Activated CD4-positive, alpha-beta T cell treated with anti-CD3 and anti-CD28 coated beads for 36 hours (primary cell): Measurements from ENCODE around the gene LCTL. TPM values are rescaled to one million over a fixed set of nuclear protein-coding genes. Genes with fewer than 3 reads are reported as not detected.

Experiments
- ATAC-seq: fragments of 200-7000 bp; cut with Tn5 transposase; one replicate; pipeline ENCODE4 v1.10.0; 2021; ENCODE audit warnings: mild to moderate bottlenecking, moderate library complexity
- CTCF ChIA-PET: fragments of 350-600 bp; sonication (Branson Sonifier 250); formaldehyde crosslinking; loops from one replicate; lab custom pipeline; 2021; ENCODE audit warnings: antibody characterized with exemption; lab: Charles Lee
- POLR2A ChIA-PET: fragments of 350-600 bp; sonication (Branson Sonifier 250); formaldehyde crosslinking; loops from one replicate; lab custom pipeline; 2021; ENCODE audit warnings: antibody characterized with exemption, inconsistent platforms; lab: Charles Lee
- DNase-seq: peaks from one replicate; pipeline ENCODE4 v3.0.0-alpha.2; 2020
- H3K27ac Mint-ChIP-seq: one replicate; pipeline ENCODE4 v1.8.0; 2021; ENCODE audit warnings: mixed read lengths
- H3K27me3 Mint-ChIP-seq: one replicate; pipeline ENCODE4 v1.8.0; 2021; ENCODE audit warnings: mixed read lengths
- H3K36me3 Mint-ChIP-seq: one replicate; pipeline ENCODE4 v1.8.0; 2021; ENCODE audit warnings: low read depth, mixed read lengths
- H3K4me1 Mint-ChIP-seq: one replicate; pipeline ENCODE4 v1.8.0; 2021; ENCODE audit warnings: mixed read lengths
- H3K4me3 Mint-ChIP-seq: one replicate; pipeline ENCODE4 v1.8.0; 2021; ENCODE audit warnings: mild to moderate bottlenecking, moderate library complexity, mixed read lengths
- H3K9me3 Mint-ChIP-seq: one replicate; pipeline ENCODE4 v1.8.0; 2021; ENCODE audit warnings: low read depth, mixed read lengths
- intact Hi-C, 2 experiments: fragments of 100-400 bp; cut with DNase I in 1 of 2; cut with micrococcal nuclease in 1 of 2; formaldehyde crosslinking; loops; one replicate each; pipeline versions ENCODE4 v1.14.2 to v1.15.1; 2022 to 2024; cut with DNase I, micrococcal nuclease
- total RNA-seq, 2 experiments: library from RNA; stranded (reverse); gene quantifications; one replicate each; pipeline ENCODE4 v1.2.3, GENCODE V29; 2021

LCTL gene
- total RNA-seq, 2 experiments from 2014 or later, result not detected

DNA sequence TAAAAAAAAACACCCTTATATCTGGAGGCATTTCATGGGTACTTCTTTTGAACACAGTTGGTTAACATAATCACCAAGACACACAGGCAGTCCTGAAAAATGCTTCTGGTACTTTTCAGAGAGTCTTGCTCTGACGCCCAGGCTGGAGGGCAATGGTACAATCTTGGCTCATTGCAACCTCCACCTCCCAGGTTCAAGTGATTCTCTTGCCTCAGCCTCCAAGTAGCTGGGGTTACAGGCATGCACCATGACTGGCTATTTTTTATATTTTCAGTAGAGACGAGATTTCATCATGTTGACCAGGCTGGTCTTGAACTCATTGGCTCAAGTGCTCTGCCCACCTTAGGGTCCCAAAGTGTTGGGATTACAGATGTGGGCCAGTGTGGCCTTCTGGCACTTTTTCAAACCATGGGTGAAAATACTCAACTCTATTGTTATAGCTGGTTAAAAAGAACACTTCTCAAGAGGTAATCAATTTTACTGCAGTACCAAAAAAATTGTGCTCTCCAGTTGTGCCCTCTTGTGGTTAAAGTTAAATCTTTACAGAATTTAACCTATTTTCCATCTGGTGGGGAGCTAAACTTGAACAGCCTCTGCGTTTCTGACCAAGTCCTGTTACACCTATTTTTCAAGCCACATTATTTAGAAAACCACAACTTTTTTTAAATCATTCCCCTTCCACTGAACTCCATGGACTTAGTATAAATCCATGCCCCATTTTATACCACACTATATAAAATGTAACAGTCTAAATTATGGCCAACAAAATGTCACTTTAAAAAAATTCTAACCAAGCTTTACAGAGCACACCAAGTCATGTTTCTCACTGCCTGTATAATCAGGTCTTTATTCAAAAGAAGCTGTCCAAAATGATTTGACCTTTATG is 67.1 kb downstream of the LCTL start:
- intact Hi-C loops, result loop anchor here in 1 of 2 experiments (1.0 to 5.0 kb wide), 2 partner anchors 246 to 631 kb away; partner anchors contain the start of gene RAB11A
- H3K27me3 Mint-ChIP-seq, result no peaks in the 10 kb centered on the region
- DNase-seq (no peak), ATAC-seq (no peak)
- H3K4me3 Mint-ChIP-seq, result peak overlapping the region; percentile 85
- no peaks in the 10 kb centered on the region for H3K9me3 Mint-ChIP-seq
- ChIA-PET POLR2A (interaction anchor here (1.0 to 2.5 kb wide), 5 partner anchors 109 to 147 kb away, joined by 3 to 25 read pairs (median 4); partner anchors contain the start of genes MAP2K1 and TIPIN), CTCF (interaction anchor here (0.7 to 3.5 kb wide), 28 partner anchors 9 to 1013 kb away, joined by 3 to 26 read pairs (median 4); partner anchors contain the start of gene MAP2K1)
- H3K4me1 Mint-ChIP-seq, result peaks cover 61% of the 10 kb centered on the region
- H3K27ac Mint-ChIP-seq, result peak overlapping the region; percentile 93
- H3K36me3 Mint-ChIP-seq, result peaks cover 87% of the 10 kb centered on the region

Other genes starting within 250 kb of the LCTL start
- gene TIPIN, start 209.3 kb downstream of the LCTL start, total RNA-seq, result 10 to 100 TPM; 49.9 to 50.8 TPM
- gene MAP2K1, start 179.1 kb downstream of the LCTL start, total RNA-seq, result 100 to 1,000 TPM in 1 of 2 experiments, 10 to 100 TPM in 1; 94.9 to 115 TPM
- gene SNAPC5, start 68.2 kb downstream of the LCTL start, total RNA-seq, result 10 to 100 TPM; 25.7 to 30.1 TPM
- gene RPL4, start 61.1 kb downstream of the LCTL start, total RNA-seq, result 1,000 to 10,000 TPM; 4,227 to 4,959 TPM
- gene ZWILCH, start 60.7 kb downstream of the LCTL start, total RNA-seq, result 10 to 100 TPM; 27.4 to 31.1 TPM
- under 1 TPM; 0.19 to 0.23 TPM for gene SMAD6, start 136.2 kb upstream of the LCTL start, total RNA-seq